Raji (cell line): ENCODE data around the gene XRN2.

Experiments
- POLR2A ChIP-seq: IDR thresholded peaks from 2 replicates; pipeline ENCODE4 v1.6.1; 2011; ENCODE audit warnings: low read depth, low read length, control low read depth; ENCODE audit not compliant: insufficient read depth

Gene XRN2

DNA sequence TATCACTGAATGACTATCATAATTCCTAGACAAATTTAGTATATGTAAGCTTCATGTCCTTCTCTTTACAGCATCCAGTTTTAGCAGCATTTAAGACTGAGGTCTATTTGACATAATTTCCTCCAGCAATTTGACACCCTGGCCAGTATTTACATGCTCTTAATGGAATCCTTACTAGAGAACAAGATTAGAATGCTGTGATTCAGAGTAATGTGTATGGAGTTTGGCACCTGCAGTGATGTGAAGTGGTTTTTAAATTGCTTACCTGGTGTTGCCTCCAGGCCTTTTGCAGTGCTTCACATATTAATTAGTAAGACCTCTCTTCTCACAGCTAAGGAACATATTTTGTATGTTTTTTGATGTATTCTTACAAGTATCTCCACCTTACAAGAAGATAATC lies 84.4 kb downstream of the XRN2 start:
- no peak for TF ChIP-seq POLR2A

DNA sequence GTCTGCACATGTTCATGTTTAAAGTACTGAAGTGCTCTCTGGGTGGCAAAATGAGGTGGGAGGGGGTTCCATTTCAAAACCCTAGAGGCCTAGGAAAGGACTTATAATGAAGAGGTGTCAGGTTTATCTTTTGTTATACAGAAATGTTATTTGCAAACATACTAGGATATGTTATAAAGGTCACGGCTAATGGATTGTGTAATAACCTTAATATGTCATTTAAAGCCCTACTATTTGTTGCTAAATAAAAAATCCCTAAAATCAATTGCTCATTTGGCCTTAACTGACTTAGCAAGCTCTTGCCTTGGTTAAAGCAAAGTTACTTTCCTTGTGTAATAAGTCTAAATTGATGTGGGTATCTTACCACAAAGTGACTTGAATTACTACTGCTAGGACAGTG lies 85.4 kb downstream of the XRN2 start:
- TF ChIP-seq POLR2A, result no peak

DNA sequence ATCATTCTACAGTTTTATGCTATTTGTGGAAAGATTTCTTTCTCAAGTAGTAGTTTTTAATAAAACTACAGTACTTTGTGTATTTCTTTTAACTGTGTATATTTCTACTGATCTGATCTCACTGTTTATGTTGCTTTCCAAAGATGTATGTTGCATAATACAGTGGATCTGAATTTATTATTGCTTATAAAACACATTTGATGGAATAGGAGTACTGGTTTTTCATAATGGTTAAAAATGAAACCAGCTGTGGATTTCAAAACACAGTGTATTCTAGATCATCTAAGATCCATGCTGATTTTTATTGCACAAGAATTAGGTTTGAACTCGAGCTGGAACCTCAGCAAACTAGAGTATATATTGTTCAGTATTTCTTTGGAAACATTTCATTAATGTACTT lies 86.2 kb downstream of the XRN2 start:
- TF ChIP-seq POLR2A, result no peak

DNA sequence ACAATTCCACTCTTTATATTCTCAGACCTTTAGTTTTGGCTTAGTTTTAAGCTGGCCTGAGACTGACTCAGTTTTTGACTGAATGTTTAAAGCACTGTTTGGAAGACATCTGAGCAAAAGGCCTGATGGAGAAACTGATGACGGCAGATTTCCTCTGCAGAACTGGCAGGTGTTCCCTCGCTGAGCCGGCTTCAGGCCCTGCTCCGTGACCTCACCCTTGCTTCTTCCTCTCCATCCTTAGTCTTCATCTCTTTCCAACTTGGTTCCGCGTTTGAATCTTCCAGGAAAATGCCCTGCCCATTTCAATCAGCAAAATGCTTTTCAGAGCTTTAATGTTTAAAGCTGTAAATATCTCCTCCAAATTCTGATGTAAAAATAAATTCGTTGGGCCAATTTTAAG lies 87.6 kb downstream of the XRN2 start:
- no peak for TF ChIP-seq POLR2A

DNA sequence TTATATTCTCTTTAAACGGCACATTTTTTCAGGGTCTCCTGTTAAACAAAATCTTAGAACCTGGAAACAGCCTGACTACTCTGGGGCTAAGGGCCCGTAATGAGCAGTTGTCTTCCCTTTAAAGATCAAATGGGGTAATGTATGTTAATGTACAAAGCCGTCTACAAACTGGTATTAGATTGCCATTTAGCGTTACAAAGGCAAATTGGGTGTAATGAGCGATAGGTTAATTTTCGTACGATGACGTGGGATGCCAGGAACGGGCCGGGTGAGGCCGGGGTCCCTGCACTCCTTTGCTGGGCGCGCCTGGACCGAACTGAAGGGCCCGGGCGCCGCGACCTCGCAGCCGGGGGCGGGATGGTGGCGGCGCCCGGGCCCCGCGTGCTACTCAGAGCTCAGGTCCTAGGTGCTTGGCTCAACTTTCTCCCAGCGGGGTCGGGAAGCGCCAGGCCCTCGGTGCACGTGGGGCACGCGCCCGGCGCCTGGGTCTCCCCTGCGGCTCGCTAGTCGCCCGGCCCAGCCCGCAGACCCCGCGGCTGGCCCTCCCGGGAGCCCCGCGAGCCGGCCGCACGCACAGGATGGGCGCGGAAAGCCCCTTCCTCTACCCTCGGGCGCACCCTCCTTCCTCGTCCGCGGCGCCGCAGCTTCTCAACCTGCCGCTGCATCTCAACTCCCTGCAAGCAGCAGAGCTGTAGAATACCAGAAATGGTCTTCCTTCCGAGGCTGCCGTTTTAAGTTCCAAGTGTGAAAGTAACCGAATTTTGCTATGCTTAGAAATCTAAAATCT lies 88.2 kb downstream of the XRN2 start:
- TF ChIP-seq POLR2A, result no peak

DNA sequence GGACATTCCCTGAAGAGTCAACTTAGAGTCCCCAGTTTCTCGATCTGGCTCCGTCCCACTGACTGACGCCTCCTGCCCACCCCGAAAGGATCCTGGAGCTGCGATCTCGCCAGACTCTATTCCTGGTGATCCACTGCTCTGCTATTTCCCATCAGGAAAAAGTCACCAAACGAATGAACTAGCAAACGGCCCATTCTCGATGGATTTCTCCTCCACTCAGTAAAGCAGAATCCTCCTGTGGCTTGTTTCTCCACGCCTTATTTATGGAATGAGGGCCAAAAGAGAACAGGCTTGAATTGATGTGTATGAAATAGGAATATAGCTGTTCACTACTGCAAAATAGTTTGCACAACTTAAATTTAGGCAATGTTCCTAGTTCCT lies 88.8 kb downstream of the XRN2 start:
- no peak for TF ChIP-seq POLR2A

DNA sequence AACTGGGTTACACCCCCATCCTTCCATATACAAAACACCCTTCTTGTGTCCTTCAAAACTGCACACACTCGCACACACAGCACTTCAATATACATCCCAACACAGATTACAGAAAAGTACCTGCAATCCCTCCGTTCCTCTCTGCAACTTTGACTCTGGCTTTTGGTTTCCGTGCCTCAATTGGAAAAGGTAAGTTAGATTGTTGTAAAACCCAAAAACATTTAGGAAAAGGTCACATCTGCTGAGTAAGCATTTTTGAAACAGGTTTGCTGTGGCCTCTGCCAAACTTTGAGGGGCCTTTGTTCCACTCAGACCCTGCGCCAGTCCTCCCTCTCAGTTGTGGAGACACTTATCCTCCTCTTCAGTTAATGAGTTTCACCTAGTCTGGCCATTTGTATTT lies 90.0 kb downstream of the XRN2 start:
- TF ChIP-seq POLR2A, result no peak

DNA sequence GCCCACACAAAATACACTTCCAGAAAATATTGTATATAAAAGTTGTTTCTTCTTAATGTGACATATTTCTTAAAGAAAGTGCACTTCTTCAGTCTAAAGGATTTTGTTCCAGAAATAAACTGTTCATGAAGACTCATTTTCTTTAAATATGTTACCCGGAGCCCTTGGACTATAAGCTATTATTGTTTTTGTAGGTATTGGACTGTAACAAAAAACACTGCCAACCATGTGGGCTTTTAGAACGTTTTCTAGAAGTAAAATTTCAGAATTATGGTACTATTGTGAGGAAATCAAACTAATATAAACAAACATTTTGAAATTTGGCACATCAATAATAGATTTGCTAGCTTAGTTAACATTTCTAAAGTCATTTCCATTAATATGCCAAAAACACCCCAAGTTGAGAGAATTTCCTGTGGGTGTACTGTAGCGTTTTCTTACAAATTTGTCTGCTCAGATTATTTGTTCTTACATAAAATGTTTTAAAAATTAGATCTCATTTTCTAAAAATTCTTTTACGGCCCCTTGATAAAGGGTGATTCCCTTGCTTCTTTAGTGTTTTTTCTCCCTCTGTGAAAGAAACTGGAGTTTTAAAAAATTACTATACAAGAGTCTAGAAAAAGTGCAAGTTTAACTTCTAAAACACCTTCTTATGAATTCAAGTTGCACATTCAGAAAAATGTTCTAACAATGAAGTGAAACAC lies 90.8 kb downstream of the XRN2 start:
- no peak for TF ChIP-seq POLR2A

DNA sequence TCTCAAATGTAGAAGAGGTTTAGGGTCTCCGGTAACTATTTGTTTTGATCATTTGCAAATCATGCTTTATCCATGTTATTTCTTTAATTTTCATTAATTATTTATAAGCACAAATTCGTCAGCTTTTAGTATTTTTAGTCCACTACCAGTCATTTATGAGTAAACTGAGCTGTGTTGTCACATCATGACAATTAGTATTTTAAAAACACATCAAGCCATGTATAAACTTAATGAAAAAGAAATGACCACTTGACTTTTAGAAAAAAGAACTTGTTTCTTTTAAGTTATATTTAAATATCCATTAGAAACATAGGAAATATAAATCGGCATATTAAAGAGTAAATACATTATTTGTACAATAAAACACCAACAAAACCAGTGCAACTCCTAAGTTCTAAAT lies 91.4 kb downstream of the XRN2 start:
- TF ChIP-seq POLR2A, result no peak

DNA sequence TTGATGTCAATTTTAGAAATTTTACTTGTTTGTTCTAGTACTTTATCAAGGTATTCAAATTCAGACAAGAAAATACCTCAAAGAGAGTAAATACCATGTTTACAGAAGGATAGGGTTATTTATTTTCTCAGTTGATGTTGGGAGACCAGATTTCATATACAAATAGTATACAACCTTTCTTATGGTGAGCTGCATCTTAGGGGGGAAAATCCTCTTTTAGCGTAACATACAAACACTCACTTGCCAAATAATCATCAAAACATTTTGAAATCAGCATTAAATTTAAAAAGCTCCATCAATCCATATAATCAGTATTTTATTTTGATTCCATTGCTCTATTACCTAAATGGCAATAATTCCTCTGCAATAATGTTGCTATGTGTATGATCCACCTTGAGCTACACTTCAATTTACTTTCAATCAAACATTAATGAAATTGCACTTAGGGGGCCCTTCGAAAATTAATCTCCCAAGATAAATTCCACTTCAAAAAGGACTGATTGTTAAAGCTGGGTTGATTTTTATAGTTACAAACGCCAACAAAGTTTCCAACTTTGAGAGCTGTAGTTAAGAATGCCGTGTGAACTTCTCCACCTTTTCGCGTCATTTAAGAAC lies 92.0 kb downstream of the XRN2 start:
- TF ChIP-seq POLR2A, result no peak

DNA sequence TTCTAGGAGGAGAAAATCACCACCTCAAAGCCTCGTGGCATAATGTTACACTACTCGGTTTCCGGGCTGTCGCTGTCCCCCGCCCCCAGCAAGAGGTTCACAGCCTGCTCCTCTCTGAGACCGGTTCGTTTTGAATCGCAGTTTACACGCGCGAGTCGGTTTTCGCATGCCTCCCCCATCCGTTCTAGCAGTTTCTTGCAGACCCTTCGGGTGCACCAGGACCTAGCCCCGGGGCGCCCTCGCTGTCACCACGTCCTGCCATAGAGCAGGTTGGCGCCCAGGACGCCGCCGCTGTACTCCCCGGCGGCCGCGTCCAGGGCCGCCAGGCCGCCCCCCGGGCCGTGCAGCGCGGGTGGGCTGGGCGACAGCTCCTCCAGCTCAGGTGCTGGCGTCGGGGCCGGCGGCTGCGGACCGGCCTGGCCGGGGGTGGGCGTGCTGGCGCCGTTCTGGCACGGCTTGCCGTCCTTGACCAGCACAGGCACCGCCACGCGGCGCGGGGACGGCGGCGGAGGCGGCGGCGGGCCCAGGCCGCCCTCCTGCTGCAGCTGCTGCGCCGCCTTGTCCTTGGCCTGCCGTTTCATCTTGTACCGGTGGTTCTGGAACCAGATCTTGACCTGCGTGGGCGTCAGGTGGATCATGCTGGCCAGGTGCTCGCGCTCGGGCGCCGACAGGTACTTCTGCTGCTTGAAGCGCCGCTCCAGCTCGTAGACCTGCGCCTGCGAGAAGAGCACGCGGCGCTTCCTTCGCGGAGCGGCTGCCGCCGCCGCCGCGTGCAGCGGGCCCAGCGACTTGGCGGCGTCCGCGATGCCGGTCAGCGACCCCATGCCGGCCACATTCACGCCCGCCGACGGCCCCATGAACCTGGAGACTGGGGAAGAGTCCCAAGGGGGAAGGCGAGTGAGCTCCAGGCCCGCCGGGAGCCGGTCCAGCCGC lies 92.8 kb downstream of the XRN2 start:
- no peak for TF ChIP-seq POLR2A

DNA sequence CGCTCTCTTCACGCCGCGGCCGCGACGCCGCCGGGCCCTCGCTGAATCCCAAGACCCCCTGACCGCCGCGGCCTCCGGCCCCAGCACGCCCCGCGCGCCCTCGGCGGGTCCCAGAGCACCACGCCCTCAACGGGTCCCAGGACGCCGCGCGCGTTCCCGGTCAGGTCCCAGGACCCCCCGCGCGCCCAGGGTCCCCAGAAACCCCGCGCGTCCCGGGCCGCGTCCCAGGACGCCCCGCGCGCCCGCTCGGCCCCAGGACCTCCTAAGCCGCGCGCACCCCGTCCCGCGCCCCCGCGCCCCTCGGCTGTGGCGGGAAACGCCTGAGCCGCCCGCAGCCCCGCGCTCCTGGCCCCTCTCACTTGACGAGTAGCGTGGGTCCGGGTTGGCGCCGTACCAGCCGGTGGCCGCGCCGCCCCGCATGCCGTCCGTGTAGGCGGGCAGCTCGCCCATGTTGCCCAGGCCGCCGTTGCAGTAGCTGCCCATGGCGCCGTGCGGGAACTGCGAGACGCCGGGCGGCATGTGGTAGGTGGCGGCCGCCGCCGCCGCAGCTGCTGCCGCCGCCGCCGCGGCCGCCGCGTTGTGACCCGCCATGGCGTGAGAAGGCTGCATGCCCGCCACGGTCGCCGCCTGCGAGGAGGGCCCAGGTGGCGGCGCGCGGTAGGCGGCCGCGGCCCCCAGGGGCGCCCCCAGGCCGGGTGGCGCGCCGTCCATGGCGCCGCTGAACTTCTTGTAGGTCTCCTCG lies 93.6 kb downstream of the XRN2 start:
- no peak for TF ChIP-seq POLR2A

DNA sequence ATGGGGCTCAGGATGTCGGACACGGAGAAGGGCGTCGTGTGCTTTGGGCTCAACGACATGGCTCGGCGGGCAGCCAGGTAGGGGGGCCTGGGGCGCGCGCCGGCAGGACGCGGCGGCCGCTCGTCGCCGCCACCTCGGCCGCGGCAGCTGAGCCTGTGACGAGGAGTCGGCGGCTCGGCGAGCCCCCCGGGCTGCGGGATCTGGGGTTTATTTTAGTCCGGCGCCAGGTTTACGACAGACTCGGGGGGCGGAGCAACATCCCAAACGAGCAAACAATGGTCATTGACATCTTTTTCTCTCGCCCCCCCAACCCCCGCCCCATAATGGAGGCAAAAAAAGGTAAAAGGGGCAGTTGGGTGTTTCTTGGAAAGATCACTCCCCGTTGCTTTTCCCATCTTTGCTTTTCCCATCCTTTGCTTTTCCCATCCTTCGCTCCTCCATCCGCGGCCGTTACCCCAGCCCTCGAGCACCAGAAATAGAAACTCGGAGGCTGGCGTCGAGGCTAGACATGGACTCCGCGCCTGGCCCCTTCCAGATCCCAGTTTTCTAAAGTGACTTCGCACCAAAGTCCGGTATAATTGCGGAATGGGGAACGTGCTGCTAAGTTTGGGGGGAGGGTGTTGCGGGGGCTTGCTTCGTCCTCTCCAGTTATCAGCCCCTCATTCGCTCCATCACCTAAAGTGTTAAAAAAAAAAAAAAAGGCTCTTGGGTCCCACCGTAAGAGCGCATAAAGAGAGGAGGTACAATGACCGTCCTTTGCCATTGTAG lies 94.4 kb downstream of the XRN2 start, which contains the start of gene NKX2-4:
Gene NKX2-4 (minus strand): TSS at position 186 of the 768 bp plus-strand sequence. CDS start 127 bp downstream, at position 59.
- no peak for TF ChIP-seq POLR2A
